Heart right ventricle (tissue), 16 donors: ENCODE measurements around the gene IL20. TPM values are rescaled to one million over a fixed set of nuclear protein-coding genes. Genes with fewer than 3 reads are reported as not detected.
A peak's percentile ranks its signal among the peaks of the same experiment; 100 is the strongest.

Experiments
- ATAC-seq, 8 donors: fragments of 200-7000 bp; cut with Tn5 transposase; one replicate each; pipeline ENCODE4 v1.9.1; 2020; ENCODE audit warnings: mild to moderate bottlenecking in 8 of 8, moderate library complexity in 8 of 8, moderate number of reproducible peaks in 1 of 8
- DNase-seq, 2 donors: peaks; one replicate each; pipeline ENCODE4 v3.0.0-alpha.2; 2020
- H3K27ac ChIP-seq, 10 donors: fragments of 200-600 bp; sonication (generic) in 2 of 10; one replicate each; pipeline versions ENCODE4 v1.5.0 to v1.8.0; 2020 to 2022; ENCODE audit warnings: mild to moderate bottlenecking in 3 of 10
- H3K27me3 ChIP-seq, 7 donors: fragments of 200-600 bp; one replicate each; pipeline ENCODE4 v1.8.0; 2021 to 2022; ENCODE audit warnings: mild to moderate bottlenecking in 2 of 7
- H3K36me3 ChIP-seq, 9 donors: fragments of 200-600 bp; sonication (generic) in 1 of 9; one replicate each; pipeline versions ENCODE4 v1.5.0 to v1.8.0; 2020 to 2022; ENCODE audit warnings: mild to moderate bottlenecking in 2 of 9
- H3K4me1 ChIP-seq, 9 donors: fragments of 200-600 bp; sonication (generic) in 1 of 9; one replicate each; pipeline versions ENCODE4 v1.5.0 to v1.8.0; 2020 to 2022; ENCODE audit warnings: mild to moderate bottlenecking in 4 of 9
- H3K4me3 ChIP-seq, 10 donors: fragments of 200-600 bp; sonication (generic) in 2 of 10; one replicate each; pipeline versions ENCODE4 v1.5.0 to v1.8.0; 2020 to 2022; ENCODE audit warnings: mild to moderate bottlenecking in 7 of 10, moderate library complexity in 2 of 10
- H3K9me3 ChIP-seq, 11 donors: fragments of 200-600 bp in 10 of 11; sonication (generic) in 2 of 11; one replicate each; pipeline versions ENCODE4 v1.5.0 to v1.8.0; 2013 to 2022; ENCODE audit warnings: mild to moderate bottlenecking in 2 of 11, control low read depth in 1 of 11, moderate library complexity in 1 of 11
- WGBS, 2 donors: extraction: QIAGEN DNeasy Blood & Tissue Kit; methylation state at CpG; one replicate each; pipeline ENCODE4 v1.1.7; 2013; ENCODE audit warnings: inconsistent platforms in 1 of 2; 5-methylcytosine and 5-hydroxymethylcytosine counted together
- intact Hi-C, 10 donors: fragments of 100-400 bp; cut with DNase I; formaldehyde crosslinking; loops; one replicate each; pipeline versions ENCODE4 v1.11.1 to v1.14.2; 2022
- polyA plus RNA-seq, 2 donors: library from polyadenylated mRNA; stranded (reverse); fragments of 200-250 nt; gene quantifications; one replicate each; pipeline ENCODE4 v1.2.3, GENCODE V29; 2013
- total RNA-seq, 10 donors: library from RNA; stranded (reverse); fragmentation: NEBNext Ultra II Directional in 3 of 10; extraction: Animal tissue kit (Norgen Biotek cat#: 25700) in 3 of 10; gene quantifications; one replicate each; pipeline versions ENCODE4 v1.2.1 to v1.2.4, GENCODE V29; 2021 to 2023
- TF ChIP-seq, protein P1 (sequence below), 9 donors: fragments of 200-600 bp; sonication (generic) in 2 of 9; IDR thresholded peaks; one replicate each; pipeline versions ENCODE4 v1.5.0 to v1.8.0; 2021 to 2022; ENCODE audit warnings: antibody characterized with exemption in 9 of 9, mild to moderate bottlenecking in 5 of 9, moderate library complexity in 1 of 9
- donor health status: Arrhythmogenic right ventricular cardiomyopathy.
- donor health status: ischemic (EF 13 %, LVEDD 7.1; RV severe dilation, severe dysfunction).
- donor health status: healthy with polysubstance abuse.
- donor health status: DM: no; HTN: yes; CAD: no.
- donor health status: DM: no; HTN: no; CAD: no.
- donor health status: ischemic (EF 25% LVEDD 6.9; RV normal size, moderate dysfunction).
- donor health status: ischemic (EF 25% LVEDD 5.7; RV mildly dilated, moderate dysfunction).
- donor health status: healthy.
- donor health status: DM: yes; HTN: yes; CAD: no.
- donor health status: Ischemic cardiomyopathy.
- donor health status: ischemic (EF 35%, LVEDD 5.7; RV mildly dilated, moderate dysfunction).
- donor health status: nonischemic (EF 11% LVEDD 7.7; RV severe dilation, severe dysfunction).
- donor health status: DM: yes; HTN: yes; CAD: no.
- donor health status: PGD.
- donor health status: ischemic (EF 29% LVEDD 5.4; RV normal size, mild dysfunction).
- donor health status: nonischemic (EF 23%, LVEDD 6.1; RV moderate dilation, normal function).

The IL20 gene
- total and polyA plus RNA-seq, 12 donors: not detected

DNA sequence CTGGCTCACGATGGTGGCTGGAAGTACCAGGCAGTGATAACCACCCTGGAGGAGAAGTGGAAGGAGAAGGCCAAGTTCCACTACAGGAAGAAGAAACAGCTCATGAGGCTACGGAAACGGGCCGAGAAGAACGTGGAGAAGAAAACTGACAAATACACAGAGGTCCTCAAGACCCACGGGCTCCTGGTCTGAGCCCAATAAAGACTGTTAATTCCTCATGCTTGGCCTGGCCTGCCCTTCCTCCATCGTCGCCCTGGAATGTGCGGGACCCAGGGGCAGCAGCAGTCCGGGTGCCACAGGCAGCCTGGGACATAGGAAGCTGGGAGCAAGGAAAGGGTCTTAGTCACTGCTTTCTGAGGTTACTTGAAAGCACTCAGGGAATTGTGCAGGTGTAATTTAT lies 42.6 kb downstream of the IL20 start:
- DNase-seq (no peak), ATAC-seq (no peak)
- Histone ChIP-seq H3K4me1 (peaks cover 4 to 37% (median 14%) of the 10 kb centered on the region in 9 donors), H3K9me3 (no peaks in the 10 kb centered on the region), H3K36me3 (peaks cover 0 to 3% (median 0%) of the 10 kb centered on the region in 9 donors), H3K4me3 (no peak overlapping the region), H3K27ac (no peak overlapping the region), H3K27me3 (peaks cover 0 to 37% (median 12%) of the 10 kb centered on the region in 7 donors)
- TF ChIP-seq, protein P1, sequence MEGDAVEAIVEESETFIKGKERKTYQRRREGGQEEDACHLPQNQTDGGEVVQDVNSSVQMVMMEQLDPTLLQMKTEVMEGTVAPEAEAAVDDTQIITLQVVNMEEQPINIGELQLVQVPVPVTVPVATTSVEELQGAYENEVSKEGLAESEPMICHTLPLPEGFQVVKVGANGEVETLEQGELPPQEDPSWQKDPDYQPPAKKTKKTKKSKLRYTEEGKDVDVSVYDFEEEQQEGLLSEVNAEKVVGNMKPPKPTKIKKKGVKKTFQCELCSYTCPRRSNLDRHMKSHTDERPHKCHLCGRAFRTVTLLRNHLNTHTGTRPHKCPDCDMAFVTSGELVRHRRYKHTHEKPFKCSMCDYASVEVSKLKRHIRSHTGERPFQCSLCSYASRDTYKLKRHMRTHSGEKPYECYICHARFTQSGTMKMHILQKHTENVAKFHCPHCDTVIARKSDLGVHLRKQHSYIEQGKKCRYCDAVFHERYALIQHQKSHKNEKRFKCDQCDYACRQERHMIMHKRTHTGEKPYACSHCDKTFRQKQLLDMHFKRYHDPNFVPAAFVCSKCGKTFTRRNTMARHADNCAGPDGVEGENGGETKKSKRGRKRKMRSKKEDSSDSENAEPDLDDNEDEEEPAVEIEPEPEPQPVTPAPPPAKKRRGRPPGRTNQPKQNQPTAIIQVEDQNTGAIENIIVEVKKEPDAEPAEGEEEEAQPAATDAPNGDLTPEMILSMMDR (IDR thresholded peaks at IDR 0.05): no peak
- intact Hi-C loops: loop anchor here in 2 of 10 donors (1.0 to 10.0 kb wide), 2 partner anchors 292 to 413 kb away; no protein-coding TSS in a partner anchor
- WGBS, 2 donors: 92 to 96% methylated on average over 10 of the region's 10 CpGs

- 1% methylated on average over 67 to 69 of the region's 69 CpGs for WGBS, 2 donors
- peak overlapping the region; percentile 40 to 65 (median 57) for H3K4me3 ChIP-seq
- H3K27ac ChIP-seq: peak overlapping the region in 7 of 10 donors; percentile 11 to 69 (median 47)
- TF ChIP-seq, protein P1 (IDR thresholded peaks at IDR 0.05): peak in 1 of 9 donors; percentile 7
- intact Hi-C loops: loop anchor here in 1 of 10 donors (10.0 kb wide), 1 partner anchor 415 kb away; no protein-coding TSS in a partner anchor
- DNase-seq: peak; percentile 23 to 30
- no peaks in the 10 kb centered on the region for H3K9me3 ChIP-seq
- H3K27me3 ChIP-seq: peaks cover 0 to 37% (median 12%) of the 10 kb centered on the region in 7 donors
- peaks cover 4 to 37% (median 8%) of the 10 kb centered on the region in 9 donors for H3K4me1 ChIP-seq
- peak; percentile 26 to 89 (median 60) for ATAC-seq
- no peaks in the 10 kb centered on the region for H3K36me3 ChIP-seq
Observed at GRCh38 chr1:206909161-206909882, 43.9 kb downstream of the IL20 start.

GRCh38 chr1:206909883-206910318 lies 44.5 kb downstream of the IL20 start:
- H3K36me3 ChIP-seq: no peaks in the 10 kb centered on the region
- no peak for DNase-seq
- H3K9me3 ChIP-seq: no peaks in the 10 kb centered on the region
- H3K4me1 ChIP-seq: peaks cover 4 to 37% (median 6%) of the 10 kb centered on the region in 9 donors
- H3K27ac ChIP-seq: peak overlapping the region in 3 of 10 donors; percentile 55 to 69 (median 58)
- intact Hi-C loops: loop anchor here (2.0 to 10.0 kb wide), 14 partner anchors 43 to 425 kb away; partner anchors contain the start of gene IL20 (in 5 of the 10)
- ATAC-seq: peak; percentile 9 to 56 (median 19)
- H3K27me3 ChIP-seq: peaks cover 0 to 37% (median 12%) of the 10 kb centered on the region in 7 donors
- H3K4me3 ChIP-seq: peak overlapping the region; percentile 40 to 65 (median 57)
- TF ChIP-seq, protein P1 (IDR thresholded peaks at IDR 0.05): no peak
- WGBS, 2 donors: 24 to 32% methylated on average over 14 of the region's 14 CpGs

DNA sequence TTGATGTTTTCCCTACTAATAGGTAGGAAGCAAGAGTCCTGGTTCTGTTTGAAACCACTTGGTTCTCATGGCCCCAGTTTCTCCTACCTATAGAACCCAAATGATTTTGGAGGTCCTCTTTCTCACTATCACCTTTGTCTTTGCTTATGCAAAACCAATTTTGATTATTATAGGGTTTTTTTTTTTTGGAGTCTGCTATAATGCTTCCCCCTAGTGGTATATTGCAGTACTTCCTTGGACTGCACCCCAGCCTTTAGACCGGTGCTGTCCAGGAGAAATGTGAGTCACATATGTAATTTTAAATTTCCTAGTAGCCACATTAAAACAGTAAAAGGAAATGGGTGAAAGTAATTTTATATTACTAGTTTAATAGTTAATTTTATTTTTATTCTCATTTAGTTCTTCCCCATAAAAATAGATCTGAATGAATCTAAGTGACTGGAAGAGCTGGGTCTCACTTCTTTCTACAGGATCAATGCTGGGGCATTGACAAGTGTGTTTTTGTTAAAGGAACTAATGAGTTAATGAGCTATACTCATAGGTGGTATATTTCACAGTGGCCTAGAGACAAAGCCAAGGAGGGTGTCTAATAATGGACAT lies 45.7 kb downstream of the IL20 start:
- 0% methylated on average over 1 of the region's 1 CpG for WGBS, 2 donors
- peaks cover 0 to 37% (median 14%) of the 10 kb centered on the region in 7 donors for H3K27me3 ChIP-seq
- peak in 5 of 8 donors; percentile 34 to 74 (median 55) for ATAC-seq

More for the DNA sequence above, 45.7 kb downstream of the IL20 start:
- intact Hi-C loops: loop anchor here (1.0 to 10.0 kb wide), 17 partner anchors 44 to 426 kb away; partner anchors contain the start of gene IL20 (in 6 of the 10)
- H3K27ac ChIP-seq: no peak overlapping the region
- H3K36me3 ChIP-seq: no peaks in the 10 kb centered on the region
- peaks cover 4 to 29% (median 6%) of the 10 kb centered on the region in 9 donors for H3K4me1 ChIP-seq
- H3K4me3 ChIP-seq: no peak overlapping the region
- TF ChIP-seq, protein P1 (IDR thresholded peaks at IDR 0.05): peak; percentile 72 to 95 (median 89)
- DNase-seq: no peak
- H3K9me3 ChIP-seq: no peaks in the 10 kb centered on the region
